HL-60 (cell line): ENCODE data around the gene TUG1.

Experiments used
- DNase-seq, 2 experiments: peaks; one replicate each; pipeline ENCODE4 v3.0.0-alpha.2; 2010 to 2020; ENCODE audit warnings: low read depth in 1 of 2, low spot score in 1 of 2
- H3K27ac ChIP-seq: fragments of 250-450 bp; sonication (Bioruptor Pico); replicated peaks from 2 replicates; pipeline ENCODE4 v1.5.1; 2020; ENCODE audit warnings: mild to moderate bottlenecking, moderate library complexity
- H3K27me3 ChIP-seq: fragments of 250-450 bp; sonication (Bioruptor Pico); 2 replicates; pipeline ENCODE4 v1.5.1; 2021; ENCODE audit warnings: mild to moderate bottlenecking, moderate library complexity; ENCODE audit not compliant: insufficient read depth, poor library complexity, severe bottlenecking
- H3K4me3 ChIP-seq: replicated peaks from 2 replicates; pipeline ENCODE4 v1.5.1; 2011; ENCODE audit warnings: mild to moderate bottlenecking, control low read depth, low read length; ENCODE audit not compliant: insufficient read depth
- GABPA ChIP-seq: IDR thresholded peaks from 2 replicates; pipeline ENCODE4 v1.6.1; 2012; ENCODE audit warnings: low read depth
- POLR2AphosphoS5 ChIP-seq: IDR thresholded peaks from 2 replicates; pipeline ENCODE4 v1.6.1; 2012; ENCODE audit warnings: low read depth
- SPI1 ChIP-seq: IDR thresholded peaks from 2 replicates; pipeline ENCODE4 v1.6.1; 2012; ENCODE audit warnings: low read depth, mild to moderate bottlenecking, borderline replicate concordance
- TF ChIP-seq, protein P1 (sequence below): IDR thresholded peaks from one replicate; pipeline ENCODE4 v1.5.1; 2011; ENCODE audit warnings: low read length, control low read depth, inconsistent platforms; ENCODE audit not compliant: insufficient read depth
- TF ChIP-seq, protein P2 (sequence below): IDR thresholded peaks from 2 replicates; pipeline ENCODE4 v1.6.1; 2012; ENCODE audit warnings: low read depth; ENCODE audit not compliant: insufficient replicate concordance

Gene TUG1

DNA sequence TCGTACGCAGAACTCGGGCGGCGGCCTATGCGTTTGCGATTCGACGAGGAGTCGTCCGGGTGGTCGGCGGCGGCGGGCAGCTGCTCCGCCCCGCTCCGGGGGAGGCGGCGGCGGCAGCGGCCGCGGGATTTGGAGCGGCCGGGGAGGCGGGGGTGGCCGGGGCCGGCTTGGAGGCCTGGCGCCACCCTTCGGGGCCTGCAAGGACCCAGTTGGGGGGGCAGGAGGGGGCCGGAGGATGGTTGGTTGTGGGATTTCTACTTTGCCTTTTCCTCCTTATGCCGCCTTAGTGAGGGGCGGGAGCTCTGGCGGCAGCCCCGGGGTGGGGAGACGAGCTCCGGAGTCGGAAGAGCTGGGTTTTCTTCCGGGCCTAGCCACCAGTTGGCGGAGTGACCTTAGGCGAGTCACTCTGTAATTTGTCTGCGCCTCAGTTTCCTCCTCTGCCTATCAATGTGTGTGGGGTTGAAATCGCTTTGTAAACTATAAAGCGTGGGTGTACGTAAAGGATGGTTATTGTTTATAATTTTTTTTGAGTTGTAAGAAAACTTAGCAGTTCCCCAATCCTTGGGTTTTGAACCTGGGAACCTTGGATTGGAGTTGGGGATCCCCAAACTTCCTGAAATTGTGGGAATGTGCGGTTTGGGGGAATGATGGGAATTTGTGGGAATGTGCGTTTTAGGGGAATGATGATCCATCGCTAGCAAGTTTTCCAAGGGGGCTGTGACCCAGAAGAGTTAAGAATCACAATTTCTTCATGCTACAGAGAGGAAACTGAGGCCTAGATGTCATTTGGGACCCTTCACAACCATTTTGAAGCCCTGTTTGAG is 679 bp downstream of the TUG1 start:
- Histone ChIP-seq H3K27ac (peak overlapping the region; percentile 99), H3K27me3 (no peaks in the 10 kb centered on the region), H3K4me3 (peak overlapping the region; percentile 73)
- DNase-seq, result peak; percentile 38 to 43
- TF ChIP-seq GABPA, result 0 out of 2 replicates have a peak, but pooled peaks have one; percentile 27
- TF ChIP-seq, protein P1, sequence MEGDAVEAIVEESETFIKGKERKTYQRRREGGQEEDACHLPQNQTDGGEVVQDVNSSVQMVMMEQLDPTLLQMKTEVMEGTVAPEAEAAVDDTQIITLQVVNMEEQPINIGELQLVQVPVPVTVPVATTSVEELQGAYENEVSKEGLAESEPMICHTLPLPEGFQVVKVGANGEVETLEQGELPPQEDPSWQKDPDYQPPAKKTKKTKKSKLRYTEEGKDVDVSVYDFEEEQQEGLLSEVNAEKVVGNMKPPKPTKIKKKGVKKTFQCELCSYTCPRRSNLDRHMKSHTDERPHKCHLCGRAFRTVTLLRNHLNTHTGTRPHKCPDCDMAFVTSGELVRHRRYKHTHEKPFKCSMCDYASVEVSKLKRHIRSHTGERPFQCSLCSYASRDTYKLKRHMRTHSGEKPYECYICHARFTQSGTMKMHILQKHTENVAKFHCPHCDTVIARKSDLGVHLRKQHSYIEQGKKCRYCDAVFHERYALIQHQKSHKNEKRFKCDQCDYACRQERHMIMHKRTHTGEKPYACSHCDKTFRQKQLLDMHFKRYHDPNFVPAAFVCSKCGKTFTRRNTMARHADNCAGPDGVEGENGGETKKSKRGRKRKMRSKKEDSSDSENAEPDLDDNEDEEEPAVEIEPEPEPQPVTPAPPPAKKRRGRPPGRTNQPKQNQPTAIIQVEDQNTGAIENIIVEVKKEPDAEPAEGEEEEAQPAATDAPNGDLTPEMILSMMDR, result no peak

DNA sequence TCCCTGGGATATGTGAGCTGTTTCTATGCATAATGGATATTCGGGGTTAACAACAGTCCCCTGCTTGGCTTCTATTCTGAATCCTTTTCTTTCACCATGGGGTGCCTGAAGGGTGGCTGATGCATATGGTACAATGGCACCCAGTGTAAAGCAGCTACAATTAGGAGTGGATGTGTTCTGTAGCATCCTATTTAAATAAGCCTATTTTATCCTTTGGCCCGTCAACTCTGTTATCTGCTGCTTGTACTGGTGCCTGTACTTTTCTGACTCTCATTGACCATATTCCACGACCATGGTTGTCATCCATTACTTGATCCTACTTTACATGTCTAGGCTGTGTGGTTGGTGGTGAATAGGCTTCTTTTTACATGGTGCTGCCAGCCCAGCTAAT is 1.3 kb downstream of the TUG1 start:
- Histone ChIP-seq H3K27me3 (no peaks in the 10 kb centered on the region), H3K27ac (no peak overlapping the region), H3K4me3 (peak overlapping the region; percentile 73)
- TF ChIP-seq, protein P2, sequence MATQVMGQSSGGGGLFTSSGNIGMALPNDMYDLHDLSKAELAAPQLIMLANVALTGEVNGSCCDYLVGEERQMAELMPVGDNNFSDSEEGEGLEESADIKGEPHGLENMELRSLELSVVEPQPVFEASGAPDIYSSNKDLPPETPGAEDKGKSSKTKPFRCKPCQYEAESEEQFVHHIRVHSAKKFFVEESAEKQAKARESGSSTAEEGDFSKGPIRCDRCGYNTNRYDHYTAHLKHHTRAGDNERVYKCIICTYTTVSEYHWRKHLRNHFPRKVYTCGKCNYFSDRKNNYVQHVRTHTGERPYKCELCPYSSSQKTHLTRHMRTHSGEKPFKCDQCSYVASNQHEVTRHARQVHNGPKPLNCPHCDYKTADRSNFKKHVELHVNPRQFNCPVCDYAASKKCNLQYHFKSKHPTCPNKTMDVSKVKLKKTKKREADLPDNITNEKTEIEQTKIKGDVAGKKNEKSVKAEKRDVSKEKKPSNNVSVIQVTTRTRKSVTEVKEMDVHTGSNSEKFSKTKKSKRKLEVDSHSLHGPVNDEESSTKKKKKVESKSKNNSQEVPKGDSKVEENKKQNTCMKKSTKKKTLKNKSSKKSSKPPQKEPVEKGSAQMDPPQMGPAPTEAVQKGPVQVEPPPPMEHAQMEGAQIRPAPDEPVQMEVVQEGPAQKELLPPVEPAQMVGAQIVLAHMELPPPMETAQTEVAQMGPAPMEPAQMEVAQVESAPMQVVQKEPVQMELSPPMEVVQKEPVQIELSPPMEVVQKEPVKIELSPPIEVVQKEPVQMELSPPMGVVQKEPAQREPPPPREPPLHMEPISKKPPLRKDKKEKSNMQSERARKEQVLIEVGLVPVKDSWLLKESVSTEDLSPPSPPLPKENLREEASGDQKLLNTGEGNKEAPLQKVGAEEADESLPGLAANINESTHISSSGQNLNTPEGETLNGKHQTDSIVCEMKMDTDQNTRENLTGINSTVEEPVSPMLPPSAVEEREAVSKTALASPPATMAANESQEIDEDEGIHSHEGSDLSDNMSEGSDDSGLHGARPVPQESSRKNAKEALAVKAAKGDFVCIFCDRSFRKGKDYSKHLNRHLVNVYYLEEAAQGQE, result no peak
- TF ChIP-seq SPI1 (no peak), GABPA (no peak), POLR2AphosphoS5 (no peak)
- TF ChIP-seq, protein P1, result no peak
- DNase-seq, result no peak

DNA sequence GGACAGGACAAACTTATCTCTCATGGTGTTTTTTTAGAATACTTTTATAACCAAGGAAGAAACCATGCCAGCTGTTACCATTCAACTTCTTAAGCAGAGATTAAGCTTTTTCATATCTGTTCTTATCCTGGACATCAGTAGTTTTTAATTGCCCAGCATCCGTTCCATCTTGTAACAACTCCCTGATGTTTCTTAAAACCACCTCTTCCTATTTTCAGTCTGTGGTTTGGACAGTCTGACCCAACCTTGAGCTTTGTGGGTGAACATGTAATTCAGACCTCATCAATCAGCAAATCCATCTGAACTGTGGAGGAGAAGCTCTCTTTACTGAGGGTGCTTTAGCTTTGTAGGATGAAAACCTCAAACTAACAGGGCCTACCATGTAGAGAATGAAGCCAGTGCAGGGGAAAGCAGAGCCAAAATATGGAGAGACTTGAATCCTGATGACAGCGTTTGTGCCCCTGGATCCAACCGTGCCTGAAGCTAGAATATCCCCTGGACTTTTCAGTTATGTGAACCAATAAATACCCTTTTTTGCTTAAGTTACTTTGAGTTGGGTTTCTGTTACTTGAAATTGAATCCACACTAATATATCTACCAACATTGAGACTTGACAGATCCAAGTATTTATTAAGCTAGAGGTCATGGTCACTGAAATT is 9.4 kb downstream of the TUG1 start:
- Histone ChIP-seq H3K4me3 (no peak overlapping the region), H3K27me3 (no peaks in the 10 kb centered on the region), H3K27ac (peak overlapping the region; percentile 52)
- peak in 1 of 2 experiments; percentile 76 for DNase-seq
- TF ChIP-seq SPI1 (peak; percentile 47; the same call in 1 of the 2 replicates), POLR2AphosphoS5 (peak; percentile 45; the same call in 1 of the 2 replicates), GABPA (no peak)
- TF ChIP-seq, protein P2, result no peak
- TF ChIP-seq, protein P1, result no peak
